Natural killer cell (primary cell): ENCODE data around the gene FAM13A. TPM values are rescaled to one million over a fixed set of nuclear protein-coding genes. Genes with fewer than 3 reads are reported as not detected.

Experiments
- ATAC-seq, 3 donors: fragments of 150-1000 bp in 2 of 3; fragments of 200-7000 bp in 1 of 3; cut with Tn5 transposase; 1 replicate in 1 of 3; 2 replicates in 2 of 3; pipeline ENCODE4 v1.10.0; 2021; ENCODE audit warnings: mild to moderate bottlenecking in 2 of 3, moderate library complexity in 2 of 3
- DNase-seq, 2 donors: peaks; one replicate each; pipeline versions ENCODE4 v3.0.0 to v3.0.0-alpha.2; 2013 to 2021; ENCODE audit warnings: mixed read lengths in 1 of 2
- H3K27ac ChIP-seq: one replicate; pipeline ENCODE4 v1.5.1; 2013; ENCODE audit warnings: mild to moderate bottlenecking, low read length
- H3K27me3 ChIP-seq: one replicate; pipeline ENCODE4 v1.6.1; 2013; ENCODE audit warnings: low read length; ENCODE audit not compliant: control insufficient read depth, insufficient read depth
- H3K36me3 ChIP-seq: one replicate; pipeline ENCODE4 v1.6.1; 2013; ENCODE audit warnings: low read length; ENCODE audit not compliant: control insufficient read depth, insufficient read depth
- H3K4me1 ChIP-seq: one replicate; pipeline ENCODE4 v1.6.1; 2013; ENCODE audit warnings: low read length; ENCODE audit not compliant: control insufficient read depth, insufficient read depth
- H3K4me3 ChIP-seq: one replicate; pipeline ENCODE4 v1.5.1; 2013; ENCODE audit warnings: low read length
- H3K9me3 ChIP-seq: one replicate; pipeline ENCODE4 v1.6.1; 2013; ENCODE audit warnings: low read length; ENCODE audit not compliant: control insufficient read depth, insufficient read depth
- H3K27ac Mint-ChIP-seq, 2 donors: one replicate each; pipeline ENCODE4 v1.8.0; 2022; ENCODE audit warnings: mild to moderate bottlenecking in 2 of 2, mixed read lengths in 2 of 2, moderate library complexity in 1 of 2
- H3K27me3 Mint-ChIP-seq, 2 donors: one replicate each; pipeline ENCODE4 v1.8.0; 2022; ENCODE audit warnings: low read depth in 2 of 2, mixed read lengths in 2 of 2
- H3K36me3 Mint-ChIP-seq: one replicate; pipeline ENCODE4 v1.8.0; 2022; ENCODE audit warnings: mixed read lengths
- H3K4me1 Mint-ChIP-seq, 2 donors: one replicate each; pipeline ENCODE4 v1.8.0; 2022; ENCODE audit warnings: mixed read lengths in 2 of 2
- H3K4me3 Mint-ChIP-seq: one replicate; pipeline ENCODE4 v1.8.0; 2022; ENCODE audit warnings: mild to moderate bottlenecking, moderate library complexity, mixed read lengths
- H3K9me3 Mint-ChIP-seq, 2 donors: one replicate each; pipeline ENCODE4 v1.8.0; 2022; ENCODE audit warnings: mixed read lengths in 2 of 2
- WGBS: methylation state at CpG from one replicate; pipeline ENCODE4 v1.1.7; 2013; ENCODE audit warnings: missing lambda C conversion rate; ENCODE audit not compliant: insufficient coverage; 5-methylcytosine and 5-hydroxymethylcytosine counted together
- intact Hi-C: fragments of 100-400 bp; cut with micrococcal nuclease; formaldehyde crosslinking; loops from one replicate; pipeline ENCODE4 v1.14.2; 2022
- total RNA-seq, 4 donors: library from RNA; stranded (reverse); fragments of 120-200 nt in 1 of 4; gene quantifications; one replicate each; pipeline versions ENCODE4 v1.2.3 to v1.2.4, GENCODE V29; 2013 to 2022
- TF ChIP-seq, protein P1 (sequence below): fragments of 200-600 bp; IDR thresholded peaks from one replicate; pipeline ENCODE4 v1.8.0; 2022; ENCODE audit warnings: antibody characterized with exemption

The FAM13A gene
- total RNA-seq, 3 donors from 2014 or later (not counting 1 experiment from before 2014, with no cell fraction given): 8.8 to 10.0 (median 8.9) TPM

DNA sequence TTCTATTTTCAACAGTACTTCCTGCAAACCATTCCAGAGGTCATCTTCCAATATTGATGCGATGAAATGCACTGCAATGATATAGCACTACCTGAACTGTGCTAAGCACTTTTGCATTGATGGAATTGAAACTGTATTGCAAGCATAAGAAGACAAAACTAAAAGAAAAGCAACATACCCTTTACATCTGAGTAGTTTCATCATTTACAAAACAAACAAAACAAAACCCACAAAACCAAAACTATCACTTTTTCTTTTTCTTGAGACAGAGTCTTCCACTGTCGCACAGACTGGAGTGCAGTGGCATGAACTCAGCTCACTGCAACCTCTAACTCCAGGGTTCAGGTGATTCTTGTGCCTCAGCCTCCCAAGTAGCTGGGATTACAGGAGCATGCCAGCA lies 239.2 kb downstream of the FAM13A start:
- H3K27me3 ChIP-seq: no peaks in the 10 kb centered on the region
- no peak overlapping the region for H3K4me3 Mint-ChIP-seq
- ATAC-seq (no peak), DNase-seq (no peak)
- peaks cover 14 to 16% of the 10 kb centered on the region in 2 donors for H3K4me1 Mint-ChIP-seq
- no peak overlapping the region for H3K27ac Mint-ChIP-seq
- no peaks in the 10 kb centered on the region for H3K9me3 Mint-ChIP-seq
- H3K27me3 Mint-ChIP-seq: no peaks in the 10 kb centered on the region
- H3K36me3 Mint-ChIP-seq: no peaks in the 10 kb centered on the region
- H3K4me1 ChIP-seq: peaks cover 3% of the 10 kb centered on the region
- WGBS: 66% methylated on average over 2 of the region's 2 CpGs
- H3K9me3 ChIP-seq: no peaks in the 10 kb centered on the region
- intact Hi-C loops: loop anchor here (1.0 kb wide), 1 partner anchor 207 kb away; no protein-coding TSS in a partner anchor
- no peak overlapping the region for H3K27ac ChIP-seq
- TF ChIP-seq, protein P1, sequence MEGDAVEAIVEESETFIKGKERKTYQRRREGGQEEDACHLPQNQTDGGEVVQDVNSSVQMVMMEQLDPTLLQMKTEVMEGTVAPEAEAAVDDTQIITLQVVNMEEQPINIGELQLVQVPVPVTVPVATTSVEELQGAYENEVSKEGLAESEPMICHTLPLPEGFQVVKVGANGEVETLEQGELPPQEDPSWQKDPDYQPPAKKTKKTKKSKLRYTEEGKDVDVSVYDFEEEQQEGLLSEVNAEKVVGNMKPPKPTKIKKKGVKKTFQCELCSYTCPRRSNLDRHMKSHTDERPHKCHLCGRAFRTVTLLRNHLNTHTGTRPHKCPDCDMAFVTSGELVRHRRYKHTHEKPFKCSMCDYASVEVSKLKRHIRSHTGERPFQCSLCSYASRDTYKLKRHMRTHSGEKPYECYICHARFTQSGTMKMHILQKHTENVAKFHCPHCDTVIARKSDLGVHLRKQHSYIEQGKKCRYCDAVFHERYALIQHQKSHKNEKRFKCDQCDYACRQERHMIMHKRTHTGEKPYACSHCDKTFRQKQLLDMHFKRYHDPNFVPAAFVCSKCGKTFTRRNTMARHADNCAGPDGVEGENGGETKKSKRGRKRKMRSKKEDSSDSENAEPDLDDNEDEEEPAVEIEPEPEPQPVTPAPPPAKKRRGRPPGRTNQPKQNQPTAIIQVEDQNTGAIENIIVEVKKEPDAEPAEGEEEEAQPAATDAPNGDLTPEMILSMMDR: no peak
- no peak overlapping the region for H3K4me3 ChIP-seq
- H3K36me3 ChIP-seq: no peaks in the 10 kb centered on the region

DNA sequence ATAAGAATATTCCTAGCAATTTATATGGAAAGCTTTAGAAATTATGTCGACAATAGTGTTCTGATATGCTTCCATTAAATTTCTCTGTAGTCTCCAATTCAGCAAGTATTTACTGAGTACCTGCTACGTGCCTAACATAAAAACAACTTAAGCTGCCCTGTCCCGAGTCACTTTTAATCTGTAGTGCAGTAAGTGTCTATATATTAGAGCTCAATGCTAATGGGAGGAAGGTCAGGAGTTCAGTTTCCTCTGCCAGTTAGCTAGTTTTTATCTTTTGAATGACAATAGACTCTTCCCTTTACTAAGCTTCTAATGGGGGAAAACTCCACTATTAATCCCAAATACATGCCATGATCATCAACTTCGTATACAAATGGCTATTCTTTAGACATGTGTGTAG lies 240.6 kb downstream of the FAM13A start:
- no peaks in the 10 kb centered on the region for H3K27me3 Mint-ChIP-seq
- Histone ChIP-seq H3K4me3 (no peak overlapping the region), H3K9me3 (no peaks in the 10 kb centered on the region), H3K36me3 (no peaks in the 10 kb centered on the region), H3K27me3 (no peaks in the 10 kb centered on the region), H3K4me1 (no peaks in the 10 kb centered on the region), H3K27ac (no peak overlapping the region)
- intact Hi-C loops: no loop called here
- no peaks in the 10 kb centered on the region for H3K36me3 Mint-ChIP-seq
- ATAC-seq: no peak
- no peak for DNase-seq
- no peak overlapping the region for H3K27ac Mint-ChIP-seq
- H3K9me3 Mint-ChIP-seq: no peaks in the 10 kb centered on the region
- TF ChIP-seq, protein P1: no peak
- 60% methylated on average over 2 of the region's 4 CpGs for WGBS
- peaks cover 6 to 8% of the 10 kb centered on the region in 2 donors for H3K4me1 Mint-ChIP-seq
- no peak overlapping the region for H3K4me3 Mint-ChIP-seq

DNA sequence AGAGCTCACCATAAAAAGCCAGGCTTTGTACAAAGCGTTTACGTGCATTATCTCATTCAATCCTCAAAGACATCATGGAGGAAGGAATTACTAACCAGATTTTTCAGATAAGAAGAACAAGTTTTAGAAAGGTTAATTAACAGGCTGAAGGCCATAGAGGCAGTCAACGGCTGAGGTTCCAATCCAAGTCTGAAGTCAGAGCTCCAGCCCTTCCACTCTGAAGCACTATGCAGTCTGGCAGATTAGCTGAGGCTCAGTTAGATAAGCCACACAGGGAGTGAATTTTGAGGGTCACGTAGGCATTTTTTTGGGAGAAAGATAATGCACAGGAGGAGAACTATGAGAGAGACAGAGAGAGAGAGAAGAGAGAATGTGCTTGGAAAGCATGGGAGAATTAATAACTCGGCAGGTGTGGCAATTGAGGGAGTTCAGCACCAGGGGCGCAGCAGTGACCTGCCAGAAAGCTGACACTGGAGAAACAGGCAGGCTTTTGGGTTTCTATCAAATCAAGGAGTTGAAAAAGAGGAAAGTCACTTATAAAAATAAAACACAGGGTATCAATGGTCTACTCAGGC lies 242.9 kb downstream of the FAM13A start:
- ATAC-seq: no peak
- H3K4me1 ChIP-seq: no peaks in the 10 kb centered on the region
- no peak overlapping the region for H3K4me3 ChIP-seq
- no peaks in the 10 kb centered on the region for H3K27me3 ChIP-seq
- intact Hi-C loops: no loop called here
- Mint-ChIP-seq H3K27me3 (no peaks in the 10 kb centered on the region), H3K36me3 (no peaks in the 10 kb centered on the region), H3K4me1 (peaks cover 0 to 2% of the 10 kb centered on the region in 2 donors), H3K27ac (no peak overlapping the region), H3K4me3 (no peak overlapping the region), H3K9me3 (no peaks in the 10 kb centered on the region)
- TF ChIP-seq, protein P1: no peak
- H3K27ac ChIP-seq: no peak overlapping the region
- 92% methylated on average over 4 of the region's 6 CpGs for WGBS
- no peaks in the 10 kb centered on the region for H3K36me3 ChIP-seq
- no peak for DNase-seq
- no peaks in the 10 kb centered on the region for H3K9me3 ChIP-seq

DNA sequence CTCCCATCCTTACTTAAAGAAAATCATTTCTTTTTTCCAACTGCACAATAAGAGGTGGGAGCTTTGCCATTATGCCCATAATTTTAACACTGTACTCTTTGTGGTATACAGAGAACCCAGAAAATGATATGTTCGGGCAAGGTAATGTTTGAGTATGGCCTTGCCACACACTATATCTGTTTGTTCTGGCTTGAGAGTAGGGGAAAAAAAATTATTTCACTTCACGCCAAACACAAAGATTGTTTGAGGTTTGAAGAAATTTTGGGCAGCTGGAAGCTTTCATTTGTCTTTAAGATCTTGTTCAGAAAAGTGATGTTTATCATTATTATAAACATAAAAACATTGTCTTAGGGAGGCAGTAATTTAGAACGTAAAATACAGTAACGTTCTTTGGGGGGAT lies 244.0 kb downstream of the FAM13A start:
- peaks cover 0 to 4% of the 10 kb centered on the region in 2 donors for H3K4me1 Mint-ChIP-seq
- ATAC-seq (no peak), DNase-seq (no peak)
- H3K4me3 Mint-ChIP-seq: no peak overlapping the region
- H3K27me3 ChIP-seq: no peaks in the 10 kb centered on the region
- H3K27me3 Mint-ChIP-seq: no peaks in the 10 kb centered on the region
- TF ChIP-seq, protein P1: no peak
- H3K27ac ChIP-seq: no peak overlapping the region
- no peaks in the 10 kb centered on the region for H3K9me3 Mint-ChIP-seq
- no peak overlapping the region for H3K4me3 ChIP-seq
- no peaks in the 10 kb centered on the region for H3K36me3 Mint-ChIP-seq
- no peaks in the 10 kb centered on the region for H3K4me1 ChIP-seq
- H3K27ac Mint-ChIP-seq: no peak overlapping the region
- no CpG with 5 or more reads among the region's 4 CpGs for WGBS
- H3K36me3 ChIP-seq: no peaks in the 10 kb centered on the region
- H3K9me3 ChIP-seq: no peaks in the 10 kb centered on the region
- intact Hi-C loops: no loop called here
